ENCODE measurements around the gene CDH23. TPM values are rescaled to one million over a fixed set of nuclear protein-coding genes. Genes with fewer than 3 reads are reported as not detected.

The CDH23 gene
- total and polyA plus RNA-seq, 2 experiments from 2014 or later, result 0.08 TPM; not detected in 1

GRCh38 chr10:71444284-71445054, 47.7 kb downstream of the CDH23 start:
- no peaks in the 10 kb centered on the region for H4K20me1 ChIP-seq (ENCODE audit: insufficient read depth)
- no peak overlapping the region for H3K4me3 ChIP-seq
- H3K4me2 ChIP-seq (ENCODE audit: unreplicated experiment), result no peak overlapping the region
- H3K79me2 ChIP-seq (ENCODE audit: insufficient read depth), result no peaks in the 10 kb centered on the region
- 52 to 61% methylated on average over 4 of the region's 4 CpGs for WGBS, 2 experiments (ENCODE audit: low coverage in 1 of 2, low lambda C conversion rate in 2 of 2, missing lambda C conversion rate in 2 of 2)
- peaks cover 6% of the 10 kb centered on the region; the same call in 1 of the 2 replicates for H3K27me3 ChIP-seq (replicated peaks; ENCODE audit: insufficient read depth)
- no peak for DNase-seq
- no peaks in the 10 kb centered on the region for H3K9me3 ChIP-seq (ENCODE audit: low read depth)
- TF ChIP-seq EZH2phosphoT487 (IDR thresholded peaks at IDR 0.05; ENCODE audit: insufficient read depth, low read depth) (no peak), EZH2 (IDR thresholded peaks at IDR 0.05; ENCODE audit: insufficient read depth, poor library complexity, severe bottlenecking) (no peak)
- in situ Hi-C loops (cut with MboI), result no loop called here
- no peak overlapping the region for H3K27ac ChIP-seq
- no peaks in the 10 kb centered on the region for H3K9me2 ChIP-seq (ENCODE audit: insufficient read depth)
- H3F3A ChIP-seq (ENCODE audit: insufficient read depth), result no peaks in the 10 kb centered on the region
- H2AFZ ChIP-seq, result no peak overlapping the region
- H3K9ac ChIP-seq, result no peak overlapping the region
- H3K4me1 ChIP-seq (ENCODE audit: insufficient read depth), result no peaks in the 10 kb centered on the region
- no peaks in the 10 kb centered on the region for H3K36me3 ChIP-seq (ENCODE audit: low read depth)

- Histone ChIP-seq H3K36me3 (ENCODE audit: low read depth) (no peaks in the 10 kb centered on the region), H3K27ac (no peak overlapping the region), H3K4me1 (ENCODE audit: insufficient read depth) (no peaks in the 10 kb centered on the region), H3K9me2 (ENCODE audit: insufficient read depth) (no peaks in the 10 kb centered on the region), H3K79me2 (ENCODE audit: insufficient read depth) (no peaks in the 10 kb centered on the region), H3K9me3 (ENCODE audit: low read depth) (no peaks in the 10 kb centered on the region), H3K9ac (no peak overlapping the region), H4K20me1 (ENCODE audit: insufficient read depth) (no peaks in the 10 kb centered on the region), H2AFZ (no peak overlapping the region), H3K4me2 (ENCODE audit: unreplicated experiment) (no peak overlapping the region), H3K27me3 (replicated peaks; ENCODE audit: insufficient read depth) (no peaks in the 10 kb centered on the region; the same call in 1 of the 2 replicates), H3K4me3 (no peak overlapping the region), H3F3A (ENCODE audit: insufficient read depth) (no peaks in the 10 kb centered on the region)
- DNase-seq, result no peak
- 19 to 33% methylated on average over 2 of the region's 2 CpGs for WGBS, 2 experiments (ENCODE audit: low coverage in 1 of 2, low lambda C conversion rate in 2 of 2, missing lambda C conversion rate in 2 of 2)
- TF ChIP-seq EZH2phosphoT487 (IDR thresholded peaks at IDR 0.05; ENCODE audit: insufficient read depth, low read depth), result no peak
- TF ChIP-seq EZH2 (IDR thresholded peaks at IDR 0.05; ENCODE audit: insufficient read depth, poor library complexity, severe bottlenecking), result no peak
- in situ Hi-C loops (cut with MboI), result no loop called here
These were observed 51.0 kb downstream of the CDH23 start for GRCh38 chr10:71447676-71448075.

DNA sequence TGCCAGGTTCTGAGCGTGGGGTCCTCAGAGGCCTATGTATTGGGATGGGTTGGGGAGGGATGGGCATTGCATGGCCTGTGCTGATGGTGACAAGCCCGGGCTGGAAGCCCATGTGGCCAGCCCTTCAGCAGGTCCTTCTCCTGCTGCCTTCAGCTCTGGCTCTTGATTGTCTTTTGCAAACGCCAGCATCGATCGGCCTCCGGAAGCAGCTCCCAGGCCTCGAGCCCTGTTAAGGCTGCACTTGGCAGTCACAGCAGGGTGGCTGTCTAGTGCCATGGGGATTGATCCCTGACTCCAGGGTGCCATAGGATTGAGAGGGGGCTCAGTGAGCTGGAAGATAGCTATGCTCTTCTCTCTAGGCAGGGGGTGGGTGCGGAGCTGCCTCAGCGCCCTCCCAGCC, 51.4 kb downstream of the CDH23 start:
- Histone ChIP-seq H3K4me2 (ENCODE audit: unreplicated experiment) (no peak overlapping the region), H3K9ac (no peak overlapping the region), H3K27me3 (replicated peaks; ENCODE audit: insufficient read depth) (no peaks in the 10 kb centered on the region; the same call in 1 of the 2 replicates), H3K9me3 (ENCODE audit: low read depth) (no peaks in the 10 kb centered on the region), H3K4me3 (no peak overlapping the region), H2AFZ (no peak overlapping the region), H3K4me1 (ENCODE audit: insufficient read depth) (no peaks in the 10 kb centered on the region), H3K36me3 (ENCODE audit: low read depth) (no peaks in the 10 kb centered on the region), H3F3A (ENCODE audit: insufficient read depth) (no peaks in the 10 kb centered on the region), H4K20me1 (ENCODE audit: insufficient read depth) (no peaks in the 10 kb centered on the region), H3K9me2 (ENCODE audit: insufficient read depth) (no peaks in the 10 kb centered on the region), H3K79me2 (ENCODE audit: insufficient read depth) (no peaks in the 10 kb centered on the region), H3K27ac (no peak overlapping the region)
- no peak for TF ChIP-seq EZH2phosphoT487 (IDR thresholded peaks at IDR 0.05; ENCODE audit: insufficient read depth, low read depth)
- in situ Hi-C loops (cut with MboI), result no loop called here
- whole genome bisulfite sequencing, 2 experiments (ENCODE audit: low coverage in 1 of 2, low lambda C conversion rate in 2 of 2, missing lambda C conversion rate in 2 of 2), result 73 to 82% methylated on average over 9 of the region's 9 CpGs
- DNase-seq, result no peak

GRCh38 chr10:71449026-71449425, 52.3 kb downstream of the CDH23 start:
- H3K4me1 ChIP-seq (ENCODE audit: insufficient read depth), result no peaks in the 10 kb centered on the region
- TF ChIP-seq EZH2 (IDR thresholded peaks at IDR 0.05; ENCODE audit: insufficient read depth, poor library complexity, severe bottlenecking) (no peak), EZH2phosphoT487 (IDR thresholded peaks at IDR 0.05; ENCODE audit: insufficient read depth, low read depth) (no peak)
- H3K27ac ChIP-seq, result no peak overlapping the region
- H3F3A ChIP-seq (ENCODE audit: insufficient read depth), result no peaks in the 10 kb centered on the region
- H3K27me3 ChIP-seq (replicated peaks; ENCODE audit: insufficient read depth), result peaks cover 2% of the 10 kb centered on the region
- no peak overlapping the region for H3K4me2 ChIP-seq (ENCODE audit: unreplicated experiment)
- DNase-seq, result no peak
- H4K20me1 ChIP-seq (ENCODE audit: insufficient read depth), result no peaks in the 10 kb centered on the region
- in situ Hi-C loops (cut with MboI), result no loop called here
- no peak overlapping the region for H3K9ac ChIP-seq
- no peaks in the 10 kb centered on the region for H3K79me2 ChIP-seq (ENCODE audit: insufficient read depth)
- WGBS, 2 experiments (ENCODE audit: low coverage in 1 of 2, low lambda C conversion rate in 2 of 2, missing lambda C conversion rate in 2 of 2), result 45 to 52% methylated on average over 5 of the region's 5 CpGs
- no peaks in the 10 kb centered on the region for H3K9me2 ChIP-seq (ENCODE audit: insufficient read depth)
- no peak overlapping the region for H3K4me3 ChIP-seq
- H2AFZ ChIP-seq, result no peak overlapping the region
- H3K36me3 ChIP-seq (ENCODE audit: low read depth), result no peaks in the 10 kb centered on the region
- H3K9me3 ChIP-seq (ENCODE audit: low read depth), result no peaks in the 10 kb centered on the region

All from GM23248 (cell line).